ENCODE measurements around the gene SLC39A13. TPM values are rescaled to one million over a fixed set of nuclear protein-coding genes. Genes with fewer than 3 reads are reported as not detected.

Gene SLC39A13
- total and polyA plus RNA-seq, 2 of the 4 experiments (the other 2 are of a cell fraction): 32.4 to 144 TPM

DNA sequence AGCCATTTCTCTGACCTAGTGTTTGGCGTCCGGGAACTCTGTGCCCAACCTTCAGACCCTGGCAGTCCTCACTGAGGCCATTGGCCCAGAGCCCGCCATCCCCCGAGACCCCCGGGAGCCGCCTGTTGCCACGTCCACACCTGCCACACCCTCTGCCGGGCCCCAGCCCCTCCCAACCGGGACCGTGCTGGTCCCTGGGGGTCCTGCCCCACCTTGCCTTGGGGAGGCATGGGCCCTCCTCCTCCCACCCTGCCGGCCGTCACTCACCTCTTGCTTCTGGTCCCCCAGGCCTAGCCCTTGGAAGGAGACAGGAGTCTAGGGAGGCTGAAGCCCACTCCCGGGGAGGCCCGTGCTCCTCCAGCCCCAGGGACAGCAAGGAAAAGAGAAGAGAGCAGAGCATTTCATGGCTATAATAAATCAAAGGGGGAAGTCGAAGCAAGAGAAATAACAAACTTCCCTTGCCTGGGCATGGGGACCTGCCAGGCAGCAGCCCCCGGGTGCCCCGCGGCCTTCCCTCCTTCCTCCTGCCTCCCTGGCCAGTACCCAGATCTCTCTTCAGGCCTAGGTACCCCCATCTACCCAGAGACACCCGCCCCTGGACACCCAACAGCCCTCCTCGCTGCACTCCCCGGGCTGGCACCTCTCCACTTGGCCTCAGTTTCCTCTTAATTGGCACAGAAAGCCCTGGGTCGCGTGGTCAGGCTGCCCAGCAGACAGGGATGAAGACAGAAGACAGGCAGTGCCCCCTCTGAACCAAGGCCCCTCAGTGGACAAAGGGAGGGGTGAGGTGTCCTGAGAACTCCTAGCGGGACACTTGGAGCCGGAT, 13.0 kb upstream of the SLC39A13 start:
- ATAC-seq (ENCODE audit: low read depth): no peak
- H3K18ac ChIP-seq (ENCODE audit: low read depth, low read length): no peak overlapping the region
- H3K27ac ChIP-seq (ENCODE audit: insufficient read depth, low read length): no peak overlapping the region
- POLR2A ChIA-PET (ENCODE audit: unreplicated experiment): no interaction called here
- no peak for DNase-seq
- peak overlapping the region; percentile 58 for H2AFZ ChIP-seq (replicated peaks; ENCODE audit: low read length, poor library complexity)
- H2AK5ac ChIP-seq (ENCODE audit: low read depth, low read length): no peak overlapping the region
- H3K4ac ChIP-seq (ENCODE audit: low read depth, low read length): no peak overlapping the region
- H4K8ac ChIP-seq (ENCODE audit: low read depth in 2 of 2, low read length in 2 of 2): no peak overlapping the region
- no peak overlapping the region for H4K5ac ChIP-seq (ENCODE audit: low read depth, low read length)
- peak overlapping the region; percentile 55 for H2AK9ac ChIP-seq (replicated peaks; ENCODE audit: low read depth, low read length, poor library complexity)
- no peak overlapping the region for H3K9ac ChIP-seq (ENCODE audit: low read depth, low read length)
- no peak overlapping the region for H4K91ac ChIP-seq (ENCODE audit: insufficient read depth, low read depth, low read length)
- no peak overlapping the region for H2BK20ac ChIP-seq (ENCODE audit: low read depth, low read length)
- WGBS, 2 experiments (ENCODE audit: extremely low coverage in 2 of 2, insufficient read length in 1 of 2): 95% methylated on average over 10 of the region's 25 CpGs; no CpG with 5 or more reads in 1 of the 2 experiments
- H3K56ac ChIP-seq (ENCODE audit: extremely low read depth, insufficient read depth, low read length): no peak overlapping the region
- H3K14ac ChIP-seq (replicated peaks; ENCODE audit: low read depth, low read length): no peak overlapping the region
- H2BK5ac ChIP-seq (ENCODE audit: low read depth, low read length, poor library complexity, severe bottlenecking): no peak overlapping the region
- H3K9me1 ChIP-seq (ENCODE audit: insufficient read depth, low read length): peaks cover 6% of the 10 kb centered on the region
- intact Hi-C loops (cut with micrococcal nuclease) (no loop called here), in situ Hi-C loops (cut with MboI; ENCODE audit: low sequenced_read_pairs) (no loop called here), dilution Hi-C loops (cut with HindIII; ENCODE audit: low sequenced_read_pairs, unreplicated experiment) (no loop called here)
- H3K36me3 ChIP-seq (ENCODE audit: control insufficient read depth, insufficient read depth, low read length): no peaks in the 10 kb centered on the region
- no TSS peak for BruUV-seq (replicated peaks)
- H3K79me1 ChIP-seq (ENCODE audit: low read depth in 1 of 2, low read length in 2 of 2): no peaks in the 10 kb centered on the region
- no peaks in the 10 kb centered on the region for H3K27me3 ChIP-seq (ENCODE audit: control insufficient read depth, insufficient read depth, low read length)
- no peak overlapping the region for H3K4me2 ChIP-seq (ENCODE audit: low read depth, low read length)
- peaks cover 15% of the 10 kb centered on the region for H3K4me1 ChIP-seq (ENCODE audit: control insufficient read depth, insufficient read depth, low read length)
- TF ChIP-seq FOS (IDR thresholded peaks at IDR 0.05; ENCODE audit: low read depth, low read length) (no peak), CEBPB (IDR thresholded peaks at IDR 0.05; ENCODE audit: low read depth, low read length) (no peak), SMC3 (IDR thresholded peaks at IDR 0.05; ENCODE audit: low read depth, low read length) (no peak), MAZ (IDR thresholded peaks at IDR 0.05; ENCODE audit: borderline replicate concordance, low read depth, low read length) (no peak), BHLHE40 (IDR thresholded peaks at IDR 0.05; ENCODE audit: low read depth, low read length) (no peak), RFX5 (IDR thresholded peaks at IDR 0.05; ENCODE audit: low read depth, low read length) (no peak), MXI1 (IDR thresholded peaks at IDR 0.05; ENCODE audit: borderline replicate concordance, low read depth, low read length) (no peak), RCOR1 (IDR thresholded peaks at IDR 0.05; ENCODE audit: insufficient replicate concordance, low read length) (no peak), CHD1 (IDR thresholded peaks at IDR 0.05; ENCODE audit: low read depth, low read length) (no peak), RAD21 (IDR thresholded peaks at IDR 0.05; ENCODE audit: low read length) (no peak), MAFK (IDR thresholded peaks at IDR 0.05; ENCODE audit: low read depth, low read length) (no peak), NFE2L2 (IDR thresholded peaks at IDR 0.05; ENCODE audit: low read depth, low read length) (no peak)
- TF ChIP-seq, protein P1, sequence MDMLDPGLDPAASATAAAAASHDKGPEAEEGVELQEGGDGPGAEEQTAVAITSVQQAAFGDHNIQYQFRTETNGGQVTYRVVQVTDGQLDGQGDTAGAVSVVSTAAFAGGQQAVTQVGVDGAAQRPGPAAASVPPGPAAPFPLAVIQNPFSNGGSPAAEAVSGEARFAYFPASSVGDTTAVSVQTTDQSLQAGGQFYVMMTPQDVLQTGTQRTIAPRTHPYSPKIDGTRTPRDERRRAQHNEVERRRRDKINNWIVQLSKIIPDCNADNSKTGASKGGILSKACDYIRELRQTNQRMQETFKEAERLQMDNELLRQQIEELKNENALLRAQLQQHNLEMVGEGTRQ (IDR thresholded peaks at IDR 0.05; ENCODE audit: low read depth, low read length): no peak
- TF ChIP-seq, protein P2, sequence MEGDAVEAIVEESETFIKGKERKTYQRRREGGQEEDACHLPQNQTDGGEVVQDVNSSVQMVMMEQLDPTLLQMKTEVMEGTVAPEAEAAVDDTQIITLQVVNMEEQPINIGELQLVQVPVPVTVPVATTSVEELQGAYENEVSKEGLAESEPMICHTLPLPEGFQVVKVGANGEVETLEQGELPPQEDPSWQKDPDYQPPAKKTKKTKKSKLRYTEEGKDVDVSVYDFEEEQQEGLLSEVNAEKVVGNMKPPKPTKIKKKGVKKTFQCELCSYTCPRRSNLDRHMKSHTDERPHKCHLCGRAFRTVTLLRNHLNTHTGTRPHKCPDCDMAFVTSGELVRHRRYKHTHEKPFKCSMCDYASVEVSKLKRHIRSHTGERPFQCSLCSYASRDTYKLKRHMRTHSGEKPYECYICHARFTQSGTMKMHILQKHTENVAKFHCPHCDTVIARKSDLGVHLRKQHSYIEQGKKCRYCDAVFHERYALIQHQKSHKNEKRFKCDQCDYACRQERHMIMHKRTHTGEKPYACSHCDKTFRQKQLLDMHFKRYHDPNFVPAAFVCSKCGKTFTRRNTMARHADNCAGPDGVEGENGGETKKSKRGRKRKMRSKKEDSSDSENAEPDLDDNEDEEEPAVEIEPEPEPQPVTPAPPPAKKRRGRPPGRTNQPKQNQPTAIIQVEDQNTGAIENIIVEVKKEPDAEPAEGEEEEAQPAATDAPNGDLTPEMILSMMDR (conservative IDR thresholded peaks at IDR 0.05; ENCODE audit: low read depth, low read length): no peak
- TF ChIP-seq, protein P3, sequence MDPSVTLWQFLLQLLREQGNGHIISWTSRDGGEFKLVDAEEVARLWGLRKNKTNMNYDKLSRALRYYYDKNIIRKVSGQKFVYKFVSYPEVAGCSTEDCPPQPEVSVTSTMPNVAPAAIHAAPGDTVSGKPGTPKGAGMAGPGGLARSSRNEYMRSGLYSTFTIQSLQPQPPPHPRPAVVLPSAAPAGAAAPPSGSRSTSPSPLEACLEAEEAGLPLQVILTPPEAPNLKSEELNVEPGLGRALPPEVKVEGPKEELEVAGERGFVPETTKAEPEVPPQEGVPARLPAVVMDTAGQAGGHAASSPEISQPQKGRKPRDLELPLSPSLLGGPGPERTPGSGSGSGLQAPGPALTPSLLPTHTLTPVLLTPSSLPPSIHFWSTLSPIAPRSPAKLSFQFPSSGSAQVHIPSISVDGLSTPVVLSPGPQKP (IDR thresholded peaks at IDR 0.05; ENCODE audit: borderline replicate concordance, low read depth, low read length): no peak
- no peak overlapping the region for H3K23ac ChIP-seq (ENCODE audit: low read depth, low read length)
- H3K9me3 ChIP-seq (ENCODE audit: control insufficient read depth, insufficient read depth, low read length): no peaks in the 10 kb centered on the region
- no peak overlapping the region for H3K4me3 ChIP-seq (ENCODE audit: insufficient read depth, low read depth, low read length)
- no peaks in the 10 kb centered on the region for H4K20me1 ChIP-seq (ENCODE audit: insufficient read depth, low read length)
- CTCF ChIA-PET: no interaction called here
- no peak overlapping the region for H2BK15ac ChIP-seq (ENCODE audit: low read depth, low read length)
- H2BK120ac ChIP-seq (ENCODE audit: low read depth, low read length): no peak overlapping the region

Data from IMR-90 (cell line).